ENCODE results near the gene PIRT. TPM values are rescaled to one million over a fixed set of nuclear protein-coding genes. Genes with fewer than 3 reads are reported as not detected.

Gene PIRT
- total RNA-seq, 1 experiment from 2014 or later: not detected

GRCh38 chr17:10815319-10815718 is 22.6 kb downstream of the PIRT start:
- no peak for ATAC-seq
- H3K4me1 ChIP-seq (ENCODE audit: control insufficient read depth, insufficient read depth, low read length): no peaks in the 10 kb centered on the region
- H3K9me3 ChIP-seq (ENCODE audit: control insufficient read depth, insufficient read depth, low read depth, low read length): no peaks in the 10 kb centered on the region
- CTCF ChIA-PET: no interaction called here
- intact Hi-C loops (cut with micrococcal nuclease; ENCODE audit: unreplicated experiment): no loop called here
- in situ Hi-C loops (cut with HindIII; ENCODE audit: low pct_unique_long_range_greater_than_20kb, low sequenced_read_pairs): no loop called here
- no peak for DNase-seq (ENCODE audit: low read depth, low spot score)
- H3K36me3 ChIP-seq (ENCODE audit: control insufficient read depth, insufficient read depth, low read length): no peaks in the 10 kb centered on the region
- no peak overlapping the region for H3K27ac ChIP-seq (ENCODE audit: low read length)
- POLR2A ChIA-PET: no interaction called here
- BruUV-seq (replicated peaks): no TSS peak
- no peaks in the 10 kb centered on the region; the same call in 1 of the 2 replicates for H3K27me3 ChIP-seq (ENCODE audit: control insufficient read depth, insufficient read depth, low read length)
- H3K4me3 ChIP-seq (ENCODE audit: low read depth in 2 of 2, low read length in 2 of 2): no peak overlapping the region
- no peak for TF ChIP-seq TCF7L2 (IDR thresholded peaks at IDR 0.05; ENCODE audit: low read depth, low read length)
- no peak for TF ChIP-seq CTCF (IDR thresholded peaks at IDR 0.05)
- TF ChIP-seq, protein P1, sequence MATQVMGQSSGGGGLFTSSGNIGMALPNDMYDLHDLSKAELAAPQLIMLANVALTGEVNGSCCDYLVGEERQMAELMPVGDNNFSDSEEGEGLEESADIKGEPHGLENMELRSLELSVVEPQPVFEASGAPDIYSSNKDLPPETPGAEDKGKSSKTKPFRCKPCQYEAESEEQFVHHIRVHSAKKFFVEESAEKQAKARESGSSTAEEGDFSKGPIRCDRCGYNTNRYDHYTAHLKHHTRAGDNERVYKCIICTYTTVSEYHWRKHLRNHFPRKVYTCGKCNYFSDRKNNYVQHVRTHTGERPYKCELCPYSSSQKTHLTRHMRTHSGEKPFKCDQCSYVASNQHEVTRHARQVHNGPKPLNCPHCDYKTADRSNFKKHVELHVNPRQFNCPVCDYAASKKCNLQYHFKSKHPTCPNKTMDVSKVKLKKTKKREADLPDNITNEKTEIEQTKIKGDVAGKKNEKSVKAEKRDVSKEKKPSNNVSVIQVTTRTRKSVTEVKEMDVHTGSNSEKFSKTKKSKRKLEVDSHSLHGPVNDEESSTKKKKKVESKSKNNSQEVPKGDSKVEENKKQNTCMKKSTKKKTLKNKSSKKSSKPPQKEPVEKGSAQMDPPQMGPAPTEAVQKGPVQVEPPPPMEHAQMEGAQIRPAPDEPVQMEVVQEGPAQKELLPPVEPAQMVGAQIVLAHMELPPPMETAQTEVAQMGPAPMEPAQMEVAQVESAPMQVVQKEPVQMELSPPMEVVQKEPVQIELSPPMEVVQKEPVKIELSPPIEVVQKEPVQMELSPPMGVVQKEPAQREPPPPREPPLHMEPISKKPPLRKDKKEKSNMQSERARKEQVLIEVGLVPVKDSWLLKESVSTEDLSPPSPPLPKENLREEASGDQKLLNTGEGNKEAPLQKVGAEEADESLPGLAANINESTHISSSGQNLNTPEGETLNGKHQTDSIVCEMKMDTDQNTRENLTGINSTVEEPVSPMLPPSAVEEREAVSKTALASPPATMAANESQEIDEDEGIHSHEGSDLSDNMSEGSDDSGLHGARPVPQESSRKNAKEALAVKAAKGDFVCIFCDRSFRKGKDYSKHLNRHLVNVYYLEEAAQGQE (IDR thresholded peaks at IDR 0.05; ENCODE audit: insufficient read depth in 1 of 2, low read depth in 2 of 2, low read length in 1 of 2): no peak

DNA sequence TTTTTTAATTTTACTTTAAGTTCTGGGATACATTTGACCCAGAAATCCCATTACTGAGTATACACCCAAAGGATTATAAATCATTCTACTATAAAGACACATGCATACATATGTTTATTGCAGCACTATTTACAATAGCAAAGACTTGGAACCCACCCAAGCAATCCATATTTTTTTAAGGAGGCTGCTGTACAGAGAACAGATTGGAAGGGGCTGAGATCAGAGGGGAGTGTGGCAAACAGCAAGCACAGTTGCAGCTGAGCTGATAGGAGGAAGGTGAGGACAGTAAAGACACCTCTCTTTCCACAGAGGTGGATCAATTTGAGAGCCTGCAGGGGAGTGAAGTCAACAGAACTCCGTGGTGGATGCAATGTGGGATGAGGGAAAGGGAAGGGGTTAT is 23.8 kb downstream of the PIRT start:
- intact Hi-C loops (cut with micrococcal nuclease; ENCODE audit: unreplicated experiment) (no loop called here), in situ Hi-C loops (cut with HindIII; ENCODE audit: low pct_unique_long_range_greater_than_20kb, low sequenced_read_pairs) (no loop called here)
- no TSS peak for BruUV-seq (replicated peaks)

More for the DNA sequence above, 23.8 kb downstream of the PIRT start:
- DNase-seq (ENCODE audit: low read depth, low spot score) (no peak), ATAC-seq (no peak)
- ChIA-PET CTCF (no interaction called here), POLR2A (no interaction called here)
- H3K36me3 ChIP-seq (ENCODE audit: control insufficient read depth, insufficient read depth, low read length): no peaks in the 10 kb centered on the region
- H3K27ac ChIP-seq (ENCODE audit: low read length): no peak overlapping the region
- no peaks in the 10 kb centered on the region; the same call in 1 of the 2 replicates for H3K27me3 ChIP-seq (ENCODE audit: control insufficient read depth, insufficient read depth, low read length)
- H3K4me3 ChIP-seq (ENCODE audit: low read depth in 2 of 2, low read length in 2 of 2): no peak overlapping the region
- no peak for TF ChIP-seq SIN3A (IDR thresholded peaks at IDR 0.05; ENCODE audit: borderline replicate concordance, insufficient read depth, low read depth, low read length)
- no peak for TF ChIP-seq POLR2AphosphoS5 (IDR thresholded peaks at IDR 0.05; ENCODE audit: low read depth, low read length)
- no peak for TF ChIP-seq TCF7L2 (IDR thresholded peaks at IDR 0.05; ENCODE audit: low read depth, low read length)
- no peak for TF ChIP-seq CTCF (IDR thresholded peaks at IDR 0.05)
- TF ChIP-seq, protein P1 (IDR thresholded peaks at IDR 0.05; ENCODE audit: insufficient read depth in 1 of 2, low read depth in 2 of 2, low read length in 1 of 2): no peak
- H3K4me1 ChIP-seq (ENCODE audit: control insufficient read depth, insufficient read depth, low read length): no peaks in the 10 kb centered on the region
- H3K9me3 ChIP-seq (ENCODE audit: control insufficient read depth, insufficient read depth, low read depth, low read length): no peaks in the 10 kb centered on the region

Data from Panc1 (cell line).